Stomach (tissue), 4 donors: ENCODE measurements around the gene RPS24.

Experiments
- CTCF ChIP-seq, 7 experiments: fragments of 450-650 bp in 4 of 7; fragments of 200-600 bp in 3 of 7; sonication (generic) in 3 of 7; IDR thresholded peaks; one replicate each; pipeline ENCODE4 v1.5.1; 2016 to 2019; ENCODE audit warnings: antibody characterized with exemption in 7 of 7, control low read depth in 2 of 7, mild to moderate bottlenecking in 1 of 7
- POLR2A ChIP-seq, 4 donors: fragments of 450-650 bp; IDR thresholded peaks; one replicate each; pipeline ENCODE4 v1.6.1; 2016; ENCODE audit warnings: antibody characterized with exemption in 4 of 4, control low read depth in 2 of 4, mild to moderate bottlenecking in 1 of 4, moderate library complexity in 1 of 4
- POLR2AphosphoS5 ChIP-seq, 3 donors: sonication (generic); formaldehyde crosslinking; IDR thresholded peaks; one replicate each; pipeline ENCODE4 v1.6.1; 2016; ENCODE audit warnings: antibody characterized with exemption in 3 of 3

DNA sequence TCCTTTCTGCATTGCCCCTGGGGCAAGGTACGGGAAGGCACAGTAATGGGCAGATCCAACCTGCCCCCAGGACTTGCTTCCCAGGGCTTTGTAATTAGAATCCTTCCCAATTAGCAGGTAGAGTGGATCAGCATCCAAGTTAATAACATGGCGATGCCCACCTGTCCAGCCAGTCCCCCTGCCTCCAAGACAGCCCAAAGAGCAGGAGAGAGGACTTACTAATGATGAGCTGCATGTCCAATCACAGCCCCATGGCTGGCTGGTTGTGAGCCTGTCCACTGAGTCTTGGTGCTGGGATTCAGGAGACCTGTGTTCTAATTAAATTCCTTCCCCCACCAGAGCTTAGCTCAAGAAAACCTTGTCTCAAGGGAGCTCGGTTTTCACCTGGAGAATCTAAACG lies 49.0 kb downstream of the RPS24 start:
- TF ChIP-seq CTCF (IDR thresholded peaks at IDR 0.05) (no peak), POLR2A (IDR thresholded peaks at IDR 0.05) (no peak), POLR2AphosphoS5 (IDR thresholded peaks at IDR 0.05) (no peak)
